ENCODE data around the gene RBBP4. TPM values are rescaled to one million over a fixed set of nuclear protein-coding genes. Genes with fewer than 3 reads are reported as not detected.

Gene RBBP4
- total RNA-seq, 1 donor from 2014 or later: 89.7 TPM

Other genes starting within 250 kb of the RBBP4 start
- not detected for gene ZBTB8B, start 186.1 kb upstream of the RBBP4 start, total RNA-seq
- 2.9 TPM for gene ZBTB8A, start 111.8 kb upstream of the RBBP4 start, total RNA-seq
- gene ZBTB8OS, start 658 bp upstream of the RBBP4 start, total RNA-seq: 34.4 TPM
- gene SYNC, start 51.6 kb downstream of the RBBP4 start, total RNA-seq: 22.1 TPM
- 34.1 TPM for gene YARS1, start 166.2 kb downstream of the RBBP4 start, total RNA-seq
- 12.7 TPM for gene S100PBP, start 166.4 kb downstream of the RBBP4 start, total RNA-seq
- gene FNDC5, start 219.7 kb downstream of the RBBP4 start, total RNA-seq: 139 TPM
- not detected for gene HPCA, start 235.3 kb downstream of the RBBP4 start, total RNA-seq